Cardiac muscle cell (in vitro differentiated cells and primary cell): ENCODE measurements around the gene GRK3. TPM values are rescaled to one million over a fixed set of nuclear protein-coding genes. Genes with fewer than 3 reads are reported as not detected.
A peak's percentile ranks its signal among the peaks of the same experiment; 100 is the strongest.
"Not testable (repeated sequence)": the region's sequence is repeated elsewhere in the genome, so short reads cannot be mapped to it uniquely, and the experiment has no call there.

Experiments
- DNase-seq, 2 donors: peaks; one replicate each; pipeline versions ENCODE4 v3.0.0 to v3.0.0-alpha.2; 2010 to 2017; ENCODE audit warnings: low read depth in 1 of 2, low spot score in 1 of 2
- H3K27ac ChIP-seq: fragments of 200-600 bp; sonication (generic); 2 replicates; pipeline ENCODE4 v1.5.1; 2016
- H3K27me3 ChIP-seq: fragments of 200-600 bp; sonication (generic); 2 replicates; pipeline ENCODE4 v1.6.0; 2016; ENCODE audit warnings: control low read depth
- H3K36me3 ChIP-seq: fragments of 200-600 bp; sonication (generic); 2 replicates; pipeline ENCODE4 v1.5.1; 2016; ENCODE audit warnings: control low read depth
- H3K4me1 ChIP-seq: fragments of 200-600 bp; sonication (generic); 2 replicates; pipeline ENCODE4 v1.8.1; 2017; ENCODE audit warnings: low read depth, mild to moderate bottlenecking, mixed run types
- H3K4me3 ChIP-seq: fragments of 200-600 bp; sonication (generic); 2 replicates; pipeline ENCODE4 v1.5.1; 2016; ENCODE audit warnings: mild to moderate bottlenecking
- H3K9me3 ChIP-seq: fragments of 200-600 bp; sonication (generic); 2 replicates; pipeline ENCODE4 v1.5.1; 2017; ENCODE audit warnings: low read depth, mild to moderate bottlenecking, control low read depth
- CTCF ChIP-seq: IDR thresholded peaks from 2 replicates; pipeline ENCODE4 v1.5.1; 2012; ENCODE audit warnings: low read depth, mild to moderate bottlenecking, low read length
- polyA plus RNA-seq: library from polyadenylated mRNA; unstranded; fragments of >200 nt; fragmentation: Nextera tagmentation; extraction: Ambion mirVana; gene quantifications from 2 replicates; pipeline ENCODE4 v1.2.1, GENCODE V29; 2016
- total RNA-seq: library from RNA; depleted of rRNA; stranded (reverse); fragments of >200 nt; gene quantifications from 2 replicates; pipeline ENCODE4 v1.2.3, GENCODE V29; 2016

The GRK3 gene
- total RNA-seq = 7.0 and 10.5 TPM in 2 replicates
- polyA plus RNA-seq = 5.7 and 7.3 TPM in 2 replicates

GRCh38 chr22:25564320-25564978 lies at the start of gene GRK3:
GRK3 (plus strand) TSS chr22:25564675; CDS start chr22:25565041, 366 bp downstream.
- H3K27ac ChIP-seq = no peak within 1 kb of the TSS

GRCh38 chr22:25518000-25518663 lies 46.3 kb upstream of the GRK3 start:
- Histone ChIP-seq H3K4me3 (no peak overlapping the region), H3K36me3 (no peaks in the 10 kb centered on the region), H3K4me1 (no peaks in the 10 kb centered on the region), H3K27ac (no peak overlapping the region), H3K9me3 (no peaks in the 10 kb centered on the region), H3K27me3 (no peaks in the 10 kb centered on the region)
- no peak for TF ChIP-seq CTCF
- DNase-seq = no peak

More at GRCh38 chr22:25564320-25564978, at the start of gene GRK3:
- no peaks in the 10 kb centered on the region for H3K36me3 ChIP-seq
- peak within 1 kb of the TSS; percentile 94 for H3K4me3 ChIP-seq
- no peaks in the 10 kb centered on the region for H3K9me3 ChIP-seq
- no peaks in the 10 kb centered on the region for H3K27me3 ChIP-seq
- DNase-seq = peak; percentile 68 to 77
- H3K4me1 ChIP-seq = peaks cover 13% of the 10 kb centered on the region
- no peak for TF ChIP-seq CTCF

GRCh38 chr22:25525376-25525775 lies 39.1 kb upstream of the GRK3 start:
- H3K9me3 ChIP-seq = no peaks in the 10 kb centered on the region
- H3K4me1 ChIP-seq = no peaks in the 10 kb centered on the region
- no peaks in the 10 kb centered on the region for H3K27me3 ChIP-seq
- no peak for DNase-seq
- TF ChIP-seq CTCF = no peak
- no peak overlapping the region for H3K4me3 ChIP-seq
- H3K27ac ChIP-seq = no peak overlapping the region
- no peaks in the 10 kb centered on the region for H3K36me3 ChIP-seq

- not testable (repeated sequence) for H3K27ac ChIP-seq, H3K36me3 ChIP-seq, H3K27me3 ChIP-seq, H3K4me3 ChIP-seq, H3K9me3 ChIP-seq, DNase-seq, H3K4me1 ChIP-seq
Observed at GRCh38 chr22:25525804-25526584, 38.5 kb upstream of the GRK3 start.

GRCh38 chr22:25527016-25527415 lies 37.5 kb upstream of the GRK3 start:
- not testable (repeated sequence) for H3K4me1 ChIP-seq, H3K4me3 ChIP-seq, H3K27ac ChIP-seq, H3K9me3 ChIP-seq, H3K27me3 ChIP-seq, H3K36me3 ChIP-seq
- DNase-seq = peak in 1 of 2 donors; percentile 16

- H3K4me3 ChIP-seq, H3K27ac ChIP-seq, H3K9me3 ChIP-seq, H3K36me3 ChIP-seq, H3K27me3 ChIP-seq, H3K4me1 ChIP-seq: not testable (repeated sequence)
- peak in 1 of 2 donors; percentile 35 for DNase-seq
Observed at GRCh38 chr22:25528068-25528467, 36.4 kb upstream of the GRK3 start.

- H3K27ac ChIP-seq, H3K27me3 ChIP-seq, H3K4me3 ChIP-seq, DNase-seq, H3K9me3 ChIP-seq, H3K4me1 ChIP-seq, H3K36me3 ChIP-seq: not testable (repeated sequence)
Observed at GRCh38 chr22:25529059-25529458, 35.4 kb upstream of the GRK3 start.

- not testable (repeated sequence) for DNase-seq, H3K27ac ChIP-seq, H3K36me3 ChIP-seq, H3K27me3 ChIP-seq, H3K4me1 ChIP-seq, H3K9me3 ChIP-seq, H3K4me3 ChIP-seq
Observed at GRCh38 chr22:25529541-25530137, 34.8 kb upstream of the GRK3 start.

GRCh38 chr22:25531677-25532076 lies 32.8 kb upstream of the GRK3 start:
- DNase-seq, H3K27ac ChIP-seq, H3K9me3 ChIP-seq, H3K4me1 ChIP-seq, H3K27me3 ChIP-seq, H3K36me3 ChIP-seq, H3K4me3 ChIP-seq: not testable (repeated sequence)
